HFF-Myc (cell line): ENCODE measurements around the gene MICAL2.

Experiments
- DNase-seq: peaks from one replicate; pipeline ENCODE4 v3.0.0-alpha.2; 2011; ENCODE audit warnings: low read depth; ENCODE audit errors: extremely low read depth
- H3K4me3 ChIP-seq: replicated peaks from 2 replicates; pipeline ENCODE4 v1.5.1; 2011; ENCODE audit warnings: low read depth, mild to moderate bottlenecking, control low read depth, low read length
- TF ChIP-seq, protein P1 (sequence below): IDR thresholded peaks from 2 replicates; pipeline ENCODE4 v1.5.1; 2012; ENCODE audit warnings: mild to moderate bottlenecking, low read depth, low read length, control low read depth; ENCODE audit errors: missing control alignments

The MICAL2 gene

DNA sequence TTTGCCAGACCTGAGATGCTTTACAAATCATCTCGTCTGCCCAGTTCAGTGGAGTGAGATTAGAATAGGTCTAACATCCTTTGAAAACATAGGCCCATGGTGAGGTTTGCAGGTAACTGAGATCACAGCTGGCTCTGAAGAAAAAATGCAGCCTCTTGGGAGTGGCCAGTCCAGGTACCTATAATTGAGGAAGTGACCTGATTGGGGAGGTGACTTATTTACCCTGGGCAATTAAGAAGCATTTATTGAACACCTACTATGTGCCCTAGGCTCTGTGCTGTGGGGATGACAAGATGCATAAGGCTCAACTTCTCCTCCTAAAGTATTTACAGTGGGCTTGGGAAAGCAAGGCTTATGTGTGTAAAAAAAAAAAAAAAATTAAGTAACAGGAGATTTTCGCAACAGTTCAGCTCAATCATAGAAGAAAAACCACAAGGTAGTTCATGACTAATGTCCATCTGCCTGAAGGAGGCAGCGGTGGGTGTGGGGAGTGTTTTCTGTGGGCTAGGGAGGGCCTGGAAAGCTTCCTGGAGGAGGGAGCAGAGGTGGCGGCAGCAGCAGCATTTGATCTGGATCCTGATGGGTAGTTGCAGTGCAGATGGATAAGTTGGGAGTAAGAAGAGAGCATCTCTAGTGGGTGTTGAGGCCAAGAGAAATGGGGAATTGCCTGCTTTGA, 16.1 kb downstream of the MICAL2 start:
- DNase-seq: peak; percentile 35
- TF ChIP-seq, protein P1, sequence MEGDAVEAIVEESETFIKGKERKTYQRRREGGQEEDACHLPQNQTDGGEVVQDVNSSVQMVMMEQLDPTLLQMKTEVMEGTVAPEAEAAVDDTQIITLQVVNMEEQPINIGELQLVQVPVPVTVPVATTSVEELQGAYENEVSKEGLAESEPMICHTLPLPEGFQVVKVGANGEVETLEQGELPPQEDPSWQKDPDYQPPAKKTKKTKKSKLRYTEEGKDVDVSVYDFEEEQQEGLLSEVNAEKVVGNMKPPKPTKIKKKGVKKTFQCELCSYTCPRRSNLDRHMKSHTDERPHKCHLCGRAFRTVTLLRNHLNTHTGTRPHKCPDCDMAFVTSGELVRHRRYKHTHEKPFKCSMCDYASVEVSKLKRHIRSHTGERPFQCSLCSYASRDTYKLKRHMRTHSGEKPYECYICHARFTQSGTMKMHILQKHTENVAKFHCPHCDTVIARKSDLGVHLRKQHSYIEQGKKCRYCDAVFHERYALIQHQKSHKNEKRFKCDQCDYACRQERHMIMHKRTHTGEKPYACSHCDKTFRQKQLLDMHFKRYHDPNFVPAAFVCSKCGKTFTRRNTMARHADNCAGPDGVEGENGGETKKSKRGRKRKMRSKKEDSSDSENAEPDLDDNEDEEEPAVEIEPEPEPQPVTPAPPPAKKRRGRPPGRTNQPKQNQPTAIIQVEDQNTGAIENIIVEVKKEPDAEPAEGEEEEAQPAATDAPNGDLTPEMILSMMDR: no peak
- H3K4me3 ChIP-seq: no peak overlapping the region

DNA sequence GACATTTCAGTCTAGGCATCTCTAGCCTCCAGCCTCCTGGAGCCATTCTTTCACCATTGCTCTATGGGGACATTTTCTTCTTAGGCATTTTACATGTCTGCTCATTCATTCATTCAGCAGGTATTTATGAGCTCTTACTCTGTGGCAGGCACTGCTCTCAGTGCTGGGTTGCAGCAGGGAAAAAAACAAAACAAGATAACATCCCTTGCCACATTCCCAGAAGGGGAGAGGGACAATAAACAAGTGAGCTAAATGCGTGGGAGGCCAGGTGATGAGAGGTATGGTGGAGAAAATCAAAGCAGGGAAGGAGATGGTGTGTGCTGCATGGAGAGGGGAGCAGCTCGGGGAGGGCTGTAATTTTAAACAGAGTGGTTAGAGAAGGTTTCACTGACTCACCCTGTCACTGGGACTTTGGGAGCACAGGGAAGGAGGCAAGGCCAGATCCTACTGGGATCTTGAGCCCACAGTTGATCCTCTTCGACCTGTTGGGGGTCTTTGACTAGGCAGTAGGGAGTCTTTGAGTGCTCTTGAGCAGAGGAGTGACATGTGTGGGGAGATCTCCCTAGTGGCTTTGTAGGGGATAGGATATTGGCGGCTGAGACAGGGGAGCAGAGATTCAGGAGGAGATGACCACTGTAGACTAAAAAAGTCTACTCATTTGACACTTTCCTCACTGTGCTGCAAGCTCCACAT, 17.0 kb downstream of the MICAL2 start:
- no peak overlapping the region for H3K4me3 ChIP-seq
- no peak for DNase-seq
- TF ChIP-seq, protein P1: no peak

DNA sequence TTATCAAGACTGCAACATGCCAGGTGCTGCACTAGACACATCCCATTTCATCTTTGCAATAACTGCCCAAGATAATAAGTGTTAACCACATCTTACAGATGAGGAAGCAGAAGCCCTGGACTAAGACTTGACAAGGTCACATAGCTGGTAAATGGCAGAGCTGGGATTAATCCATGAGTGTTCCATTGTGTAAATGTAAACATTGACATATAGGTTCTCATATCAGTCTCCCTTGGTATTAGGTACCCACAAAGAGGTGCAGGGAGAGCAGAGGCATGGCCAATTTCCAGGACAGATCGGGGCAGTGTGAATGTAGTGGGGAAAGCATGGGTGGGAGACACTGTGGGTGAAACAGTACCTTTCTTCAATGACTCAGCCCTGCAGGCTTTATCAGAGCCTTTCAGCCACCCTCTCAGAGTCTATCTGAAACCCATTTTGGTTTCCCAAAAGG, 17.9 kb downstream of the MICAL2 start:
- no peak overlapping the region for H3K4me3 ChIP-seq
- TF ChIP-seq, protein P1: no peak
- no peak for DNase-seq

DNA sequence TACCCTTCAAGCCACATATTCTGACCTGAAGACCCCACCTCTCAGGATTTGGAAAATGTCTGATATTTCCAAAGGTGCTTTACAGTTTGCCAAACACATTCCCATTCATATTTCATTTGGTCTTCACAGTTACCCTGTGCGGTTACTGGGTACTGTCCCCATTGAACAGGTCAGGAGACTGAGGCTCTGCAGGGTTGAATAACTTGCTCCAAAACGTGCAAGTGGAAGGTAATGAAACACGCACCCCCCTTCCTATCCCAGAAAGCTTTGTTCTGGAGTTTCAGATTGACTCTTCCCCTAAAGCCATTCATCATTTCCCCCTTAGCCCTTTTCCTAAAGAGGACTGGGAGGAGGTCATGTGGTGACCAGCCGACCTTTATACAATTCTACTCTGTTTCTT, 18.8 kb downstream of the MICAL2 start:
- TF ChIP-seq, protein P1: no peak
- DNase-seq: no peak
- H3K4me3 ChIP-seq: no peak overlapping the region

DNA sequence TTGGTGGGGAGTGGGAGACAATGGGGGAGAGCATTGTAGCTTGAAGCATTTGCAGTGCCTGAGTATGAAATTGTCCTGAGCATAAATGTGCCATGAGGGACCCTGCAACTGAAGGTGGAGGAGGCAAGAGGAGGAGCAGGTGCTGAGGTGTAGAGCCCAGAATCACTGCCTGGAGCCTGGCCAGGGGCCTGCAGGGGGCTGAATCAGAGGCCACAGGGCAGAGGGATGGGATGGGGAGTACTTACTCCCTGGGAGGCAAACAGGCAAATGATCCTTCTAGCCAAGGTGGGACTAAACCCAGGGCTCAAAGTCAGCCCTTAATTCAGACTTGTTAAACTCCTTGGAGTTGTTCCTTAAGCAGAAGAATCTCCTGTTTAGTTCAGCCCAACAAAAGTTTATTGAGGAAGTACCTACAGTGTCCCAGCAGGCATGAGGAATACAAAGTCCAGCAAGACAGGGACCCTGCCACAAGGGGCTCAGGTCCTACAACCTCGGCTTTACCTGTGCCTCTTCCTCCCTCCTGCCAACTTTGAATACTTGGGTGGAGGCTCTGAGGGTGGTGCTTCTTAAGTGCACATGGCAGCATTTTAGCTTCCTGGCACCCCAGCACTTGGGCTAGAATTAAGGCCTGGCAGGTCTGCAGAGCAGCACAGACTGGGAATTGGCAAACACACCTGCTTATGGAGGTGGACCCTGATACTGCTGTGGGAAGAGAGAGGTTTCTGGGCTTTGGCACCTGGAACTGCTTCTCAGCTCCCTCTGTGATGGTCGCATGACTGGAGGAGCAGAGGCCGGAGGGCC, 20.0 kb downstream of the MICAL2 start:
- DNase-seq: no peak
- TF ChIP-seq, protein P1: no peak
- no peak overlapping the region for H3K4me3 ChIP-seq

DNA sequence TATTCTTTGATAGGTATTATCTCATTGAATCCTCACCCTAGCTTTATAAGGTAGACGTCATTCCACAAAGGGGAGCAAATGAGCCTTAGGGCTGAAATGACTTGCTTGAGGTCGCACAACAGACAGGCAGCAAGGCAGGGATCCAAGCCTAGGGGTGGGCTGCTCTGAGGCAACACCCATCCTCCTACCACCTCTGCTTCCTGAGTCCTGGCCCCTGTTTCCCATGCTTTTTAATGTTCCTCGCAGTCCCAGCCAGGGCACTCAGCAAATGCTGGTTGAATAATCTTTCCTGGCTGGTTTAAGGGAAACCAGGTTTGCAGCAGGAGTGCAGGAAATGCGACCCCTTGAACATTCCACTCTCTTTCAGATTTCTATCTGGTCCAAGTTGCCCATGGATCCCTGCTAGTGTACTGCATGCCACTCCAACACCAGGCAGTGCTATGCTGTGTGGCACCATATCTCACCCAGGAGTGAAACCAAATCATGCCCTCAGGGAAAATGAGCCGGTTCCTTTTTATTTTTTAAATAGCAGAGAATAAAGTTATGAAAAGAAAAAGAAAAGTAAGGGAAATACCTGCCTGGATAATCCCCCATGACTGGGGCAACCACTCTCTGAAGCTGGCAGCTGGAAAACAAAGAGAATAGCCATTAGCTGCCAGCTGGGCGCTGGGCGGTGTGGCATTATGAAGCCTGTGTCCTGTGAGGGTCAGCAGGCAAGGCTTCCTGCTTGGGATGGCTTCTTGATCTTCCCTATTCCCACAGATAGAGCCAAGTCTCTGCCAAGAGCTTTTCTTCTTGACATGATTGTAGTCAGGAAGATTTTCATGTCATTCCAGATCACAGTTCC, 21.8 kb downstream of the MICAL2 start:
- no peak for DNase-seq
- no peak overlapping the region for H3K4me3 ChIP-seq
- TF ChIP-seq, protein P1: no peak
